ENCODE measurements around the gene RCOR2. TPM values are rescaled to one million over a fixed set of nuclear protein-coding genes. Genes with fewer than 3 reads are reported as not detected.

Gene RCOR2
- total RNA-seq, 1 experiment from 2014 or later = 3.4 TPM

DNA sequence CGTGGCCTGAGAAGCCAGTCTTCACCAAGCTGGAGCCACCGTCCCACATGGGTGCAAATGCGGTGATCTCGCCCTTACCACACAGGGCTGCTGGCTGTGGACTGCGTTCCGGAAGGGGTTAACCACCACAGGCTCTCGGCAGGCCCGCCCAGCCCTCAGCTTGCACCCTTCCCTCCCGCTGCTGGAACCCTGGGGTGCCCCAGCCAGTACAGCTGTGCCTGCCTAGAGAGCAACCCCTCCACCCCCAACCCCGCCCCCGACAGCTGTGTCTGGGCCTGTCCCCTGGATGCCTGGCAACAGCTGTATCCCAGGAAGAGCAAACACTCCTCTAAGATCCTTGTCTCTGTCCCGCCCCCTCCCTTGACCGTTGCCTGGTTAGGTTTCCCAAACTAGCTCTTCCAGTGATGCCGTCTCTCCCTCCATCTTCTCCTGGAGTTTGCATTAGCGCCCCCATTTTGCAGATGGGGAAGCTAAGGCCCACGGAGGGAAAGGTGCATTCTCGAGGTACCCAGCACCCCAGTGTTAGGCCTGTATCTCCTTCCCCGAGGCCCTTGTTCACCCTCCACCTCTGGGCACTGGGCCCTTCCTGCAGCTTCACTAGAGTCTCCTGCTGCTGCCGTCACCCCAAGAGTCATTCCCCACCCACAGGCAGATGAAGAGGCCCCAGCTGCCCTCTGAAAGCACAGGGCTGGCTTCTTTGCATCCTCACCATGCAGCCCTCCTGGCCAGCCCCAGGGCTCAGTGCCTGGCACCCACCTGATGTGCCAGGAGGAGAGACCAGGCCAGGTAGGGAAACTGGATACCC is 44.8 kb upstream of the RCOR2 start:
- Histone ChIP-seq H3F3A (ENCODE audit: insufficient read depth, low read depth) (peaks cover 13% of the 10 kb centered on the region; the same call in 1 of the 2 replicates), H2AFZ (no peak overlapping the region)
- CTCF ChIA-PET = interaction anchor here (0.6 to 0.7 kb wide), 2 partner anchors 123 to 124 kb away, joined by 6 to 7 read pairs; no protein-coding TSS in a partner anchor

DNA sequence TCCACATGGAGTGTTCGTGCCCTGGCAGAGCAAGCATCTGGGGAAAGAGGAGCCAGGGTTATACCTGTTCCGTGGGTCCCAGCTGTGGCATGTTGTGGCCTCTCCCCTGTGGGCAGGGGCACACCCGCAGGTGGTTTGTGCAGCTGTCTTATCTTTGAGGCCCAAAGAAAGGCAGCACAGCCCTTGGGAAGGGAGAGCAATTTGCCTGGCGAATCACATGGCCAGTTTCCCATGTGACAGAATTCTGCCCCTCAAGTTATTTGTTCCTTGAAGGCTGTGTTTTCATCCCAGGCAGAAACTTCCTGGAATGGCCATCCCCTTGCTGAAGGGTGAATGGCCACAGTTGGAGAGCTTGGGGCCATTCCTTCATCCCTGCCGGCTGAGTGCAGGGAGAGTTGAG is 41.0 kb upstream of the RCOR2 start:
- intact Hi-C loops (cut with micrococcal nuclease; ENCODE audit: unreplicated experiment) = no loop called here
- no peaks in the 10 kb centered on the region for H3K4me1 ChIP-seq (replicated peaks; ENCODE audit: insufficient read depth)
- H3K36me3 ChIP-seq (ENCODE audit: low read depth) = no peaks in the 10 kb centered on the region; the same call in 1 of the 2 replicates
- no peak overlapping the region for H2AFZ ChIP-seq
- DNase-seq = no peak
- no peaks in the 10 kb centered on the region for H3K27me3 ChIP-seq (ENCODE audit: insufficient read depth, low read depth)
- H3K4me2 ChIP-seq = no peak overlapping the region
- TF ChIP-seq EZH2 (IDR thresholded peaks at IDR 0.05; ENCODE audit: low read depth) = no peak
- TF ChIP-seq, protein P1, sequence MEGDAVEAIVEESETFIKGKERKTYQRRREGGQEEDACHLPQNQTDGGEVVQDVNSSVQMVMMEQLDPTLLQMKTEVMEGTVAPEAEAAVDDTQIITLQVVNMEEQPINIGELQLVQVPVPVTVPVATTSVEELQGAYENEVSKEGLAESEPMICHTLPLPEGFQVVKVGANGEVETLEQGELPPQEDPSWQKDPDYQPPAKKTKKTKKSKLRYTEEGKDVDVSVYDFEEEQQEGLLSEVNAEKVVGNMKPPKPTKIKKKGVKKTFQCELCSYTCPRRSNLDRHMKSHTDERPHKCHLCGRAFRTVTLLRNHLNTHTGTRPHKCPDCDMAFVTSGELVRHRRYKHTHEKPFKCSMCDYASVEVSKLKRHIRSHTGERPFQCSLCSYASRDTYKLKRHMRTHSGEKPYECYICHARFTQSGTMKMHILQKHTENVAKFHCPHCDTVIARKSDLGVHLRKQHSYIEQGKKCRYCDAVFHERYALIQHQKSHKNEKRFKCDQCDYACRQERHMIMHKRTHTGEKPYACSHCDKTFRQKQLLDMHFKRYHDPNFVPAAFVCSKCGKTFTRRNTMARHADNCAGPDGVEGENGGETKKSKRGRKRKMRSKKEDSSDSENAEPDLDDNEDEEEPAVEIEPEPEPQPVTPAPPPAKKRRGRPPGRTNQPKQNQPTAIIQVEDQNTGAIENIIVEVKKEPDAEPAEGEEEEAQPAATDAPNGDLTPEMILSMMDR (conservative IDR thresholded peaks at IDR 0.05) = no peak
- ChIA-PET POLR2A (ENCODE audit: unreplicated experiment) (no interaction called here), CTCF (no interaction called here)
- H3F3A ChIP-seq (ENCODE audit: insufficient read depth, low read depth) = no peaks in the 10 kb centered on the region; the same call in 1 of the 2 replicates
- H3K9me2 ChIP-seq (ENCODE audit: insufficient read depth) = no peaks in the 10 kb centered on the region
- no peaks in the 10 kb centered on the region for H3K79me2 ChIP-seq (ENCODE audit: low read depth)
- no peaks in the 10 kb centered on the region for H3K9me3 ChIP-seq (ENCODE audit: insufficient read depth, low read depth)
- no peak overlapping the region for H3K27ac ChIP-seq
- peaks cover 10% of the 10 kb centered on the region; the same call in 1 of the 2 replicates for H4K20me1 ChIP-seq (ENCODE audit: insufficient read depth)
- no peak overlapping the region for H3K4me3 ChIP-seq
- BruUV-seq (replicated peaks) = no TSS peak

More for the DNA sequence above, 44.8 kb upstream of the RCOR2 start:
- Histone ChIP-seq H3K36me3 (ENCODE audit: low read depth) (no peaks in the 10 kb centered on the region), H3K4me3 (no peak overlapping the region), H3K4me2 (no peak overlapping the region), H3K27ac (no peak overlapping the region), H4K20me1 (ENCODE audit: insufficient read depth) (0 out of 2 replicates have a peak, but pooled peaks cover 7% of the 10 kb centered on the region), H3K9me2 (ENCODE audit: insufficient read depth) (no peaks in the 10 kb centered on the region), H3K4me1 (replicated peaks; ENCODE audit: insufficient read depth) (no peaks in the 10 kb centered on the region), H3K79me2 (ENCODE audit: low read depth) (no peaks in the 10 kb centered on the region), H3K27me3 (ENCODE audit: insufficient read depth, low read depth) (no peaks in the 10 kb centered on the region), H3K9me3 (ENCODE audit: insufficient read depth, low read depth) (no peaks in the 10 kb centered on the region)
- POLR2A ChIA-PET (ENCODE audit: unreplicated experiment) = no interaction called here
- DNase-seq = no peak
- intact Hi-C loops (cut with micrococcal nuclease; ENCODE audit: unreplicated experiment) = no loop called here
- BruUV-seq (replicated peaks) = no TSS peak
- TF ChIP-seq, protein P1 (conservative IDR thresholded peaks at IDR 0.05) = no peak
- TF ChIP-seq EZH2 (IDR thresholded peaks at IDR 0.05; ENCODE audit: low read depth) = no peak

DNA sequence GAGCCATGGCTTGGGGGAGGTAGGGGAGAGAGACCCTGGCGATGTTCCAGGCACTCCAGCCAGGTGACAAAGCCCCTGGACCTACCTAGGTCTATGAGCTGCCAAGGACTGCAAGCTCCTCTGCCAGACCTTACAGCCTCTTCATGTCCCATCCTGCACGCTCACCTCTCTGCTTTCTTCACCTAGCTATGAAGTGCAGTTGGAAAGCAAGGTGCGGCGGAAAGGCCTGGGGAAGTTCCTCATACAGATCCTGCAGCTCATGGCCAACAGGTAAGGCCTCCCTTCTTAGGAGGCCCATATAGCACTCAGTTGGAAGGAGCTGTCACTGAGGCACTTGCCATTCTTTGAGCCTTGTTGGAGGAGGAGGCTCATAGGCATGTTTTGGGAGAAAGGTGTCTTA is 35.6 kb upstream of the RCOR2 start:
- H2AFZ ChIP-seq = no peak overlapping the region
- POLR2A ChIA-PET (ENCODE audit: unreplicated experiment) = interaction anchor here (0.7 kb wide), 1 partner anchor 272 kb away, joined by 4 read pairs; the partner anchor contains the start of gene RTN3
- no peaks in the 10 kb centered on the region for H3K4me1 ChIP-seq (replicated peaks; ENCODE audit: insufficient read depth)
- no peak for TF ChIP-seq EZH2 (IDR thresholded peaks at IDR 0.05; ENCODE audit: low read depth)
- TF ChIP-seq, protein P1 (conservative IDR thresholded peaks at IDR 0.05) = no peak
- intact Hi-C loops (cut with micrococcal nuclease; ENCODE audit: unreplicated experiment) = no loop called here
- peaks cover 8% of the 10 kb centered on the region; the same call in 1 of the 2 replicates for H3F3A ChIP-seq (ENCODE audit: insufficient read depth, low read depth)
- H3K27me3 ChIP-seq (ENCODE audit: insufficient read depth, low read depth) = no peaks in the 10 kb centered on the region
- H3K4me3 ChIP-seq = no peak overlapping the region
- CTCF ChIA-PET = no interaction called here
- peaks cover 23% of the 10 kb centered on the region for H3K36me3 ChIP-seq (ENCODE audit: low read depth)
- H3K27ac ChIP-seq = no peak overlapping the region
- H3K4me2 ChIP-seq = no peak overlapping the region
- no peak for DNase-seq
- no peaks in the 10 kb centered on the region for H3K9me3 ChIP-seq (ENCODE audit: insufficient read depth, low read depth)
- BruUV-seq (replicated peaks) = no TSS peak
- no peaks in the 10 kb centered on the region for H3K79me2 ChIP-seq (ENCODE audit: low read depth)
- no peaks in the 10 kb centered on the region for H3K9me2 ChIP-seq (ENCODE audit: insufficient read depth)
- peaks cover 4% of the 10 kb centered on the region for H4K20me1 ChIP-seq (ENCODE audit: insufficient read depth)
